IMR-90 (cell line): Measurements from ENCODE around the gene TXNRD1. TPM values are rescaled to one million over a fixed set of nuclear protein-coding genes. Genes with fewer than 3 reads are reported as not detected.

Experiments used
- ATAC-seq: fragments of 200-7000 bp; cut with Tn5 transposase; 2 replicates; pipeline ENCODE4 v1.9.1; 2020; ENCODE audit warnings: low read depth, mild to moderate bottlenecking, moderate library complexity
- BruUV-seq: library from RNA; stranded (reverse); fragments of 400-500 nt; replicated peaks from 2 replicates; lab custom pipeline; 2021; lab: Mats Ljungman, UMichigan
- CTCF ChIA-PET: fragments of 300-600 bp; formaldehyde crosslinking; extraction: SDS; loops from one replicate; lab custom pipeline; 2021; ENCODE audit warnings: antibody characterized with exemption; lab: Yijun Ruan, JAX
- POLR2A ChIA-PET: fragments of 300-600 bp; sonication (Branson Sonifier 250); formaldehyde crosslinking; loops from one replicate; lab custom pipeline; 2022; ENCODE audit warnings: antibody characterized with exemption; ENCODE audit not compliant: unreplicated experiment; lab: Charles Lee
- DNase-seq: peaks from one replicate; pipeline ENCODE4 v3.0.0; 2013
- H2AFZ ChIP-seq: replicated peaks from 2 replicates; pipeline ENCODE3; 2013; ENCODE audit warnings: low read length, mild to moderate bottlenecking; ENCODE audit not compliant: poor library complexity
- H2AK5ac ChIP-seq: 2 replicates; pipeline ENCODE4 v1.6.1; 2013; ENCODE audit warnings: low read depth, low read length, inconsistent platforms
- H2AK9ac ChIP-seq: replicated peaks from 2 replicates; pipeline ENCODE3; 2013; ENCODE audit warnings: mild to moderate bottlenecking, low read depth, low read length, moderate library complexity; ENCODE audit not compliant: poor library complexity
- H2BK120ac ChIP-seq: 2 replicates; pipeline ENCODE4 v1.6.1; 2013; ENCODE audit warnings: low read depth, low read length, inconsistent platforms
- H2BK15ac ChIP-seq: 3 replicates; pipeline ENCODE4 v1.6.1; 2013; ENCODE audit warnings: low read depth, low read length, inconsistent platforms
- H2BK20ac ChIP-seq: 2 replicates; pipeline ENCODE4 v1.6.1; 2013; ENCODE audit warnings: low read depth, mild to moderate bottlenecking, inconsistent platforms, low read length, moderate library complexity
- H2BK5ac ChIP-seq: 2 replicates; pipeline ENCODE4 v1.6.1; 2013; ENCODE audit warnings: mild to moderate bottlenecking, low read depth, low read length, inconsistent platforms; ENCODE audit not compliant: poor library complexity, severe bottlenecking
- H3K14ac ChIP-seq: replicated peaks from 2 replicates; pipeline ENCODE4 v1.6.1; 2013; ENCODE audit warnings: low read depth, low read length, inconsistent platforms
- H3K18ac ChIP-seq: 2 replicates; pipeline ENCODE4 v1.6.1; 2013; ENCODE audit warnings: low read depth, low read length, control low read depth
- H3K23ac ChIP-seq: 2 replicates; pipeline ENCODE4 v1.6.1; 2013; ENCODE audit warnings: low read depth, low read length, inconsistent platforms
- H3K27ac ChIP-seq: 2 replicates; pipeline ENCODE4 v1.5.1; 2013; ENCODE audit warnings: mild to moderate bottlenecking, control low read depth, low read length; ENCODE audit not compliant: insufficient read depth
- H3K27me3 ChIP-seq: 2 replicates; pipeline ENCODE4 v1.6.1; 2013; ENCODE audit warnings: low read length; ENCODE audit not compliant: control insufficient read depth, insufficient read depth
- H3K36me3 ChIP-seq: 2 replicates; pipeline ENCODE4 v1.6.1; 2013; ENCODE audit warnings: low read length, mixed read lengths; ENCODE audit not compliant: control insufficient read depth, insufficient read depth
- H3K4ac ChIP-seq: 2 replicates; pipeline ENCODE4 v1.6.1; 2013; ENCODE audit warnings: low read depth, low read length, inconsistent platforms
- H3K4me1 ChIP-seq: 2 replicates; pipeline ENCODE4 v1.6.1; 2013; ENCODE audit warnings: low read length, mixed read lengths; ENCODE audit not compliant: control insufficient read depth, insufficient read depth
- H3K4me2 ChIP-seq: 2 replicates; pipeline ENCODE4 v1.6.1; 2013; ENCODE audit warnings: low read depth, mild to moderate bottlenecking, control low read depth, low read length, moderate library complexity
- H3K4me3 ChIP-seq: 2 replicates; pipeline ENCODE4 v1.5.1; 2013; ENCODE audit warnings: low read depth, mild to moderate bottlenecking, control low read depth, low read length, moderate library complexity; ENCODE audit not compliant: insufficient read depth
- H3K56ac ChIP-seq: 2 replicates; pipeline ENCODE4 v1.6.1; 2013; ENCODE audit warnings: low read length, inconsistent platforms; ENCODE audit not compliant: insufficient read depth; ENCODE audit errors: extremely low read depth
- H3K79me1 ChIP-seq, 2 experiments: 2 replicates each; pipeline ENCODE4 v1.6.1; 2013; ENCODE audit warnings: low read length in 2 of 2, inconsistent platforms in 1 of 2, low read depth in 1 of 2
- H3K9ac ChIP-seq: 2 replicates; pipeline ENCODE4 v1.6.1; 2013; ENCODE audit warnings: low read depth, low read length, control low read depth
- H3K9me1 ChIP-seq: 2 replicates; pipeline ENCODE4 v1.6.1; 2013; ENCODE audit warnings: low read length, inconsistent platforms; ENCODE audit not compliant: insufficient read depth
- H3K9me3 ChIP-seq: 2 replicates; pipeline ENCODE4 v1.6.1; 2013; ENCODE audit warnings: low read length; ENCODE audit not compliant: control insufficient read depth, insufficient read depth
- H4K20me1 ChIP-seq: 2 replicates; pipeline ENCODE4 v1.6.1; 2013; ENCODE audit warnings: low read length, inconsistent platforms; ENCODE audit not compliant: insufficient read depth
- H4K5ac ChIP-seq: 2 replicates; pipeline ENCODE4 v1.6.1; 2013; ENCODE audit warnings: mild to moderate bottlenecking, low read depth, low read length, control low read depth
- H4K8ac ChIP-seq, 2 experiments: 2 replicates each; pipeline ENCODE4 v1.6.1; 2013; ENCODE audit warnings: low read depth in 2 of 2, low read length in 2 of 2, control low read depth in 1 of 2, inconsistent platforms in 1 of 2
- H4K91ac ChIP-seq: 2 replicates; pipeline ENCODE4 v1.6.1; 2013; ENCODE audit warnings: low read depth, low read length, inconsistent platforms; ENCODE audit not compliant: insufficient read depth
- CEBPB ChIP-seq: IDR thresholded peaks from 2 replicates; pipeline ENCODE4 v1.6.1; 2012; ENCODE audit warnings: low read depth, low read length, improper control_type of control experiment
- ELK1 ChIP-seq: fragments of 150-350 bp; IDR thresholded peaks from 2 replicates; pipeline ENCODE4 v1.6.1; 2016; ENCODE audit warnings: low read depth, mild to moderate bottlenecking, low read length, moderate library complexity, borderline replicate concordance
- MAFK ChIP-seq: IDR thresholded peaks from 2 replicates; pipeline ENCODE4 v1.6.1; 2012; ENCODE audit warnings: low read depth, low read length, improper control_type of control experiment
- RAD21 ChIP-seq: IDR thresholded peaks from 2 replicates; pipeline ENCODE4 v1.6.1; 2012; ENCODE audit warnings: low read length, improper control_type of control experiment
- RCOR1 ChIP-seq: IDR thresholded peaks from 2 replicates; pipeline ENCODE4 v1.6.1; 2012; ENCODE audit warnings: mild to moderate bottlenecking, low read length, improper control_type of control experiment; ENCODE audit not compliant: insufficient replicate concordance
- RFX5 ChIP-seq: IDR thresholded peaks from 2 replicates; pipeline ENCODE4 v1.8.0; 2012; ENCODE audit warnings: low read depth, mild to moderate bottlenecking, low read length, moderate library complexity
- WGBS, 2 experiments: methylation state at CpG; one replicate each; pipeline versions ENCODE4 v1.1.5 to v1.1.7; 2013; ENCODE audit warnings: missing lambda C conversion rate in 2 of 2; ENCODE audit not compliant: insufficient read length in 1 of 2; ENCODE audit errors: extremely low coverage in 2 of 2; 5-methylcytosine and 5-hydroxymethylcytosine counted together
- dilution Hi-C: fragments of 300-500 bp; cut with HindIII; formaldehyde crosslinking; loops from one replicate; pipeline ENCODE4 v1.14.3; 2018; ENCODE audit warnings: low sequenced_read_pairs; ENCODE audit not compliant: unreplicated experiment
- in situ Hi-C: fragments of 300-500 bp; cut with MboI; formaldehyde crosslinking; loops from 3 replicates; pipeline ENCODE4 v1.14.3; 2019; ENCODE audit warnings: low sequenced_read_pairs, inconsistent platforms, mixed read lengths
- intact Hi-C: fragments of 100-400 bp; cut with micrococcal nuclease; formaldehyde crosslinking; loops from 2 replicates; pipeline ENCODE4 v1.10.0; 2022
- polyA plus RNA-seq, 3 experiments: library from polyadenylated mRNA; depleted of rRNA; stranded (reverse); fragments of >200 nt; gene quantifications; 2 replicates each; pipeline ENCODE4 v1.2.3, GENCODE V29; 2012; ENCODE audit warnings: low replicate concordance in 1 of 3
- total RNA-seq: library from RNA; depleted of rRNA; stranded (reverse); fragments of >200 nt; gene quantifications from 2 replicates; pipeline ENCODE4 v1.2.3, GENCODE V29; 2012

The TXNRD1 gene
- total and polyA plus RNA-seq, 2 of the 4 experiments (the other 2 are of a cell fraction) = 379 to 582 TPM

DNA sequence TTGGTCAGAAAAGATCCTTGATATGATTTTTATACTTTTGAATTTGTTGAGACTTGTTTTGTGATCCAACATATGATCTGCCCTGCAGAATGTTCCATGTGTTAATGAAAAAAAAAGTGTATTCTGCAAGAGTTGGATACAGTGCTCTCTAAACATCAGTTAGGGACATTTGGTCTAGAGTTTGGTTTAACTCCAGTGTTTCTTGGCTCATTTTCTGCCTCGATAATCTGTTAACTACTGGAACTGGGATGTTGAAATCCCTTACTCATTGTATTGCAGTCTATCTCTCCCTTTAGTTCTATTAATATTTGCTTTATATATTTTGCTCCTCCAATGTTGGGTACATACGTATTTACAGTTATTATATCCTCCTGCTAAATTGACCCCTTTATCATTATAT is 18.3 kb upstream of the TXNRD1 start:
- in situ Hi-C loops (loop anchor here (10.0 to 25.0 kb wide), 2 partner anchors 678 to 865 kb away; no protein-coding TSS in a partner anchor), dilution Hi-C loops (no loop called here), intact Hi-C loops (no loop called here)
- no peak overlapping the region for H3K4me3 ChIP-seq
- no peak overlapping the region for H4K8ac ChIP-seq
- DNase-seq (peak; percentile 40), ATAC-seq (peak; percentile 45; the same call in 1 of the 2 replicates)
- H3K56ac ChIP-seq = no peak overlapping the region
- no peak overlapping the region for H3K9ac ChIP-seq
- H4K91ac ChIP-seq = no peak overlapping the region
- no peak overlapping the region for H2AK9ac ChIP-seq
- ChIA-PET CTCF (no interaction called here), POLR2A (no interaction called here)
- no peaks in the 10 kb centered on the region for H3K36me3 ChIP-seq
- no peaks in the 10 kb centered on the region for H3K9me1 ChIP-seq
- no TSS peak for BruUV-seq
- peak overlapping the region; percentile 36; the same call in 1 of the 2 replicates for H3K4me2 ChIP-seq
- no peak overlapping the region for H2BK20ac ChIP-seq
- H3K27ac ChIP-seq = no peak overlapping the region
- H3K79me1 ChIP-seq = no peaks in the 10 kb centered on the region
- no peaks in the 10 kb centered on the region for H3K27me3 ChIP-seq
- H3K4me1 ChIP-seq = no peaks in the 10 kb centered on the region; the same call in 1 of the 2 replicates
- no peaks in the 10 kb centered on the region for H4K20me1 ChIP-seq
- no peak overlapping the region for H4K5ac ChIP-seq
- H2BK5ac ChIP-seq = no peak overlapping the region
- H3K4ac ChIP-seq = no peak overlapping the region
- no peak overlapping the region for H2AFZ ChIP-seq
- H2BK15ac ChIP-seq = no peak overlapping the region
- H2AK5ac ChIP-seq = no peak overlapping the region
- H3K23ac ChIP-seq = no peak overlapping the region
- 0 out of 2 replicates have a peak, but pooled peaks have one; percentile 2 for TF ChIP-seq CEBPB
- no peak for TF ChIP-seq RCOR1
- TF ChIP-seq ELK1 = no peak
- no peak for TF ChIP-seq RAD21
- TF ChIP-seq RFX5 = no peak
- no peak for TF ChIP-seq MAFK
- H3K18ac ChIP-seq = no peak overlapping the region
- H3K14ac ChIP-seq = no peak overlapping the region
- no CpG with 5 or more reads among the region's 2 CpGs for WGBS, 2 experiments
- peaks cover 4% of the 10 kb centered on the region; the same call in 1 of the 2 replicates for H3K9me3 ChIP-seq
- H2BK120ac ChIP-seq = no peak overlapping the region
